ENCODE measurements around the gene ZSWIM5.
"Not testable (repeated sequence)": the region's sequence is repeated elsewhere in the genome, so short reads cannot be mapped to it uniquely, and the experiment has no call there.

Gene ZSWIM5

GRCh38 chr1:45094371-45094770, 112.0 kb downstream of the ZSWIM5 start:
- DNase-seq (ENCODE audit: low read depth in 3 of 3) = not testable (repeated sequence)

GRCh38 chr1:45093334-45093733, 113.1 kb downstream of the ZSWIM5 start:
- DNase-seq (ENCODE audit: low read depth in 3 of 3) = no peak

GRCh38 chr1:45089711-45090110, 116.7 kb downstream of the ZSWIM5 start:
- DNase-seq (ENCODE audit: low read depth in 3 of 3) = no peak

GRCh38 chr1:45084562-45084961, 121.8 kb downstream of the ZSWIM5 start:
- DNase-seq (ENCODE audit: low read depth in 3 of 3) = no peak

GRCh38 chr1:45079533-45079932, 126.9 kb downstream of the ZSWIM5 start:
- no peak for DNase-seq (ENCODE audit: low read depth in 3 of 3)

GRCh38 chr1:45076959-45077358, 129.4 kb downstream of the ZSWIM5 start:
- not testable (repeated sequence) for DNase-seq (ENCODE audit: low read depth in 3 of 3)

- no peak for DNase-seq (ENCODE audit: low read depth in 3 of 3)
Measured at GRCh38 chr1:45071567-45071966, 134.8 kb downstream of the ZSWIM5 start.

- DNase-seq (ENCODE audit: low read depth in 3 of 3) = no peak
Measured at GRCh38 chr1:45067806-45068205, 138.6 kb downstream of the ZSWIM5 start.

- no peak for DNase-seq (ENCODE audit: low read depth in 3 of 3)
Measured at GRCh38 chr1:45065083-45065482, 141.3 kb downstream of the ZSWIM5 start.

- not testable (repeated sequence) for DNase-seq (ENCODE audit: low read depth in 3 of 3)
Measured at GRCh38 chr1:45062463-45062862, 143.9 kb downstream of the ZSWIM5 start.

GRCh38 chr1:45059829-45060228, 146.6 kb downstream of the ZSWIM5 start:
- no peak for DNase-seq (ENCODE audit: low read depth in 3 of 3)

GRCh38 chr1:45057542-45057941, 148.9 kb downstream of the ZSWIM5 start:
- DNase-seq (ENCODE audit: low read depth in 3 of 3) = no peak

- no peak for DNase-seq (ENCODE audit: low read depth in 3 of 3)
Measured at GRCh38 chr1:45051005-45051772, 155.2 kb downstream of the ZSWIM5 start.

- DNase-seq (ENCODE audit: low read depth in 3 of 3) = no peak
Measured at GRCh38 chr1:45047032-45047431, 159.4 kb downstream of the ZSWIM5 start.

GRCh38 chr1:45044916-45045315, 161.5 kb downstream of the ZSWIM5 start:
- no peak for DNase-seq (ENCODE audit: low read depth in 3 of 3)

- no peak for DNase-seq (ENCODE audit: low read depth in 3 of 3)
Measured at GRCh38 chr1:45043094-45043493, 163.3 kb downstream of the ZSWIM5 start.

GRCh38 chr1:45040297-45040696, 166.1 kb downstream of the ZSWIM5 start:
- DNase-seq (ENCODE audit: low read depth in 3 of 3) = no peak

GRCh38 chr1:45038661-45039364, 167.6 kb downstream of the ZSWIM5 start:
- no peak for DNase-seq (ENCODE audit: low read depth in 3 of 3)

GRCh38 chr1:45038240-45038639, 168.2 kb downstream of the ZSWIM5 start:
- no peak for DNase-seq (ENCODE audit: low read depth in 3 of 3)

- no peak for DNase-seq (ENCODE audit: low read depth in 3 of 3)
Measured at GRCh38 chr1:45037456-45037855, 168.9 kb downstream of the ZSWIM5 start.

GRCh38 chr1:45035631-45036301, 170.6 kb downstream of the ZSWIM5 start:
- no peak for DNase-seq (ENCODE audit: low read depth in 3 of 3)

- no peak for DNase-seq (ENCODE audit: low read depth in 3 of 3)
Measured at GRCh38 chr1:45033356-45033755, 173.0 kb downstream of the ZSWIM5 start.

- no peak for DNase-seq (ENCODE audit: low read depth in 3 of 3)
Measured at GRCh38 chr1:45032837-45033236, 173.6 kb downstream of the ZSWIM5 start.
